ENCODE measurements around the gene RIPOR3.

RIPOR3 gene

GRCh38 chr20:50584687-50585086, 106.7 kb downstream of the RIPOR3 start:
- no peak for TF ChIP-seq CTCF (IDR thresholded peaks at IDR 0.05; ENCODE audit: insufficient read depth, low read depth, low read length, missing control alignments)
- no peak for DNase-seq (ENCODE audit: low read depth)
- no peak overlapping the region for H3K4me3 ChIP-seq (ENCODE audit: low read length)

- no peak overlapping the region for H3K4me3 ChIP-seq (ENCODE audit: low read length)
- TF ChIP-seq CTCF (IDR thresholded peaks at IDR 0.05; ENCODE audit: insufficient read depth, low read depth, low read length, missing control alignments): no peak
- peak; percentile 17 for DNase-seq (ENCODE audit: low read depth)
These were observed 107.7 kb downstream of the RIPOR3 start for GRCh38 chr20:50583442-50584150.

GRCh38 chr20:50582591-50583234, 108.6 kb downstream of the RIPOR3 start:
- no peak overlapping the region for H3K4me3 ChIP-seq (ENCODE audit: low read length)
- no peak for DNase-seq (ENCODE audit: low read depth)
- TF ChIP-seq CTCF (IDR thresholded peaks at IDR 0.05; ENCODE audit: insufficient read depth, low read depth, low read length, missing control alignments): no peak

GRCh38 chr20:50582092-50582491, 109.2 kb downstream of the RIPOR3 start:
- H3K4me3 ChIP-seq (ENCODE audit: low read length): no peak overlapping the region
- DNase-seq (ENCODE audit: low read depth): no peak
- TF ChIP-seq CTCF (IDR thresholded peaks at IDR 0.05; ENCODE audit: insufficient read depth, low read depth, low read length, missing control alignments): no peak

- H3K4me3 ChIP-seq (ENCODE audit: low read length): no peak overlapping the region
- no peak for DNase-seq (ENCODE audit: low read depth)
- TF ChIP-seq CTCF (IDR thresholded peaks at IDR 0.05; ENCODE audit: insufficient read depth, low read depth, low read length, missing control alignments): no peak
These were observed 110.3 kb downstream of the RIPOR3 start for GRCh38 chr20:50580842-50581544.

GRCh38 chr20:50580016-50580747, 111.2 kb downstream of the RIPOR3 start:
- peak; percentile 41 for DNase-seq (ENCODE audit: low read depth)
- TF ChIP-seq CTCF (IDR thresholded peaks at IDR 0.05; ENCODE audit: insufficient read depth, low read depth, low read length, missing control alignments): peak; percentile 65

More at GRCh38 chr20:50580016-50580747, 111.2 kb downstream of the RIPOR3 start:
- H3K4me3 ChIP-seq (ENCODE audit: low read length): no peak overlapping the region

All from epithelial cell of esophagus (primary cell).